ENCODE results near the gene OR51B6.
A peak's percentile ranks its signal among the peaks of the same experiment; 100 is the strongest.
"Not testable (repeated sequence)": the region's sequence is repeated elsewhere in the genome, so short reads cannot be mapped to it uniquely, and the experiment has no call there.

Gene OR51B6

GRCh38 chr11:5351208-5351607 lies at the start of gene OR51B6:
Gene OR51B6, plus strand, starts transcription at chr11:5351508. Its CDS starts 0 bp downstream, at chr11:5351508.
- DNase-seq: no peak

GRCh38 chr11:5301846-5302245 lies 49.5 kb upstream of the OR51B6 start, which contains the start of gene OR51B4:
Gene OR51B4, minus strand, starts transcription at chr11:5301946. Its CDS starts 0 bp downstream, at chr11:5301946.
- DNase-seq: no peak

- no peak for DNase-seq
Observed at GRCh38 chr11:5303626-5304025, 47.7 kb upstream of the OR51B6 start.

GRCh38 chr11:5304046-5304445 lies 47.3 kb upstream of the OR51B6 start:
- no peak for DNase-seq

GRCh38 chr11:5307256-5308019 lies 43.9 kb upstream of the OR51B6 start:
- DNase-seq: no peak

- DNase-seq: no peak
Observed at GRCh38 chr11:5310423-5310822, 40.9 kb upstream of the OR51B6 start.

- DNase-seq: not testable (repeated sequence)
Observed at GRCh38 chr11:5313326-5314023, 37.8 kb upstream of the OR51B6 start.

GRCh38 chr11:5317292-5317691 lies 34.0 kb upstream of the OR51B6 start:
- DNase-seq: peak; percentile 7

GRCh38 chr11:5324197-5324596 lies 27.1 kb upstream of the OR51B6 start, which contains the start of gene OR51B2:
Gene OR51B2, minus strand, starts transcription at chr11:5324297. Its CDS starts 0 bp downstream, at chr11:5324297.
- DNase-seq: no peak

- DNase-seq: no peak
Observed at GRCh38 chr11:5335170-5335569, 16.1 kb upstream of the OR51B6 start.

GRCh38 chr11:5336331-5336730 lies 15.0 kb upstream of the OR51B6 start:
- no peak for DNase-seq

GRCh38 chr11:5337253-5337652 lies 14.1 kb upstream of the OR51B6 start:
- DNase-seq: not testable (repeated sequence)

GRCh38 chr11:5339771-5340322 lies 11.5 kb upstream of the OR51B6 start:
- no peak for DNase-seq

GRCh38 chr11:5343474-5344335 lies 7.6 kb upstream of the OR51B6 start, which contains the start of gene OR51B5:
Gene OR51B5, minus strand, starts transcription at chr11:5343524. Its CDS starts 0 bp downstream, at chr11:5343524.
- DNase-seq: no peak

GRCh38 chr11:5345831-5346230 lies 5.5 kb upstream of the OR51B6 start:
- no peak for DNase-seq

- no peak for DNase-seq
Observed at GRCh38 chr11:5348551-5349194, 2.6 kb upstream of the OR51B6 start.

- DNase-seq: no peak
Observed at GRCh38 chr11:5349550-5349949, 1.8 kb upstream of the OR51B6 start.

GRCh38 chr11:5356031-5356430 lies 4.7 kb downstream of the OR51B6 start:
- not testable (repeated sequence) for DNase-seq

GRCh38 chr11:5362017-5362625 lies 10.8 kb downstream of the OR51B6 start:
- DNase-seq: no peak

GRCh38 chr11:5363679-5364078 lies 12.4 kb downstream of the OR51B6 start:
- no peak for DNase-seq

- no peak for DNase-seq
Observed at GRCh38 chr11:5364214-5364613, 12.9 kb downstream of the OR51B6 start.

- DNase-seq: not testable (repeated sequence)
Observed at GRCh38 chr11:5366365-5366764, 15.1 kb downstream of the OR51B6 start.

All from NCI-H526 treated with DMSO at 0.1 percent for 48 hours (cell line).